ENCODE measurements around the gene SLC25A52. TPM values are rescaled to one million over a fixed set of nuclear protein-coding genes. Genes with fewer than 3 reads are reported as not detected.

The SLC25A52 gene
- total RNA-seq, 1 donor from 2014 or later, result not detected

DNA sequence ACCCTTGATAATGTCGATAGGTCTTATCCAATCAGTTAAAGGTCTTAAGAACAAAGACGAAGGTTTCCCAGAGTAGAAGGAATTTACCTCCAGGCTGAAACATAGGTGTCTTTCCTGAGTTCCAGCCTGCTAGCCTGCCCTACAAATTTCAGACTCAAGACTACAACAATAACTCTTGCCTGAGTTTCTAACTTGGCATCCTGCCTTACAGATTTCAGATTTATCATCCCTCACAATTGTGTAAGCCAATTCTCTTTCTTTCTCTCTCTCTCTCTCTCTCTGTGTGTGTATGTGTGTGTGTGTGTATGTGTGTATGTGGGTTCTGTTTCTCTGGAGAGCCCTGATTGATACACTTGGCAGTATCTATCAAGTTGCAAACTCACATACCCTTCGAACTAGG lies 39.1 kb downstream of the SLC25A52 start:
- H3K27ac Mint-ChIP-seq (ENCODE audit: unreplicated experiment), result no peak overlapping the region
- H4K20me1 ChIP-seq (ENCODE audit: insufficient read depth, low read length), result no peaks in the 10 kb centered on the region
- H3K4me3 Mint-ChIP-seq (ENCODE audit: unreplicated experiment), result no peak overlapping the region
- no peak overlapping the region for H3K9ac ChIP-seq (ENCODE audit: low read length)
- H3K27ac ChIP-seq (ENCODE audit: low read depth, low read length), result no peak overlapping the region
- H3K36me3 Mint-ChIP-seq (ENCODE audit: low read depth, unreplicated experiment), result no peaks in the 10 kb centered on the region
- TF ChIP-seq, protein P1, sequence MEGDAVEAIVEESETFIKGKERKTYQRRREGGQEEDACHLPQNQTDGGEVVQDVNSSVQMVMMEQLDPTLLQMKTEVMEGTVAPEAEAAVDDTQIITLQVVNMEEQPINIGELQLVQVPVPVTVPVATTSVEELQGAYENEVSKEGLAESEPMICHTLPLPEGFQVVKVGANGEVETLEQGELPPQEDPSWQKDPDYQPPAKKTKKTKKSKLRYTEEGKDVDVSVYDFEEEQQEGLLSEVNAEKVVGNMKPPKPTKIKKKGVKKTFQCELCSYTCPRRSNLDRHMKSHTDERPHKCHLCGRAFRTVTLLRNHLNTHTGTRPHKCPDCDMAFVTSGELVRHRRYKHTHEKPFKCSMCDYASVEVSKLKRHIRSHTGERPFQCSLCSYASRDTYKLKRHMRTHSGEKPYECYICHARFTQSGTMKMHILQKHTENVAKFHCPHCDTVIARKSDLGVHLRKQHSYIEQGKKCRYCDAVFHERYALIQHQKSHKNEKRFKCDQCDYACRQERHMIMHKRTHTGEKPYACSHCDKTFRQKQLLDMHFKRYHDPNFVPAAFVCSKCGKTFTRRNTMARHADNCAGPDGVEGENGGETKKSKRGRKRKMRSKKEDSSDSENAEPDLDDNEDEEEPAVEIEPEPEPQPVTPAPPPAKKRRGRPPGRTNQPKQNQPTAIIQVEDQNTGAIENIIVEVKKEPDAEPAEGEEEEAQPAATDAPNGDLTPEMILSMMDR (IDR thresholded peaks at IDR 0.05; ENCODE audit: insufficient read depth, low read depth, low read length), result no peak
- no peak for TF ChIP-seq EZH2 (IDR thresholded peaks at IDR 0.05; ENCODE audit: insufficient read depth, low read length)
- no peak overlapping the region for H3K4me3 ChIP-seq (ENCODE audit: insufficient read depth, low read depth, low read length)
- no peaks in the 10 kb centered on the region for H3K4me1 ChIP-seq (ENCODE audit: insufficient read depth, low read length)
- peaks cover 2% of the 10 kb centered on the region for H3K27me3 ChIP-seq (ENCODE audit: insufficient read depth, low read length)
- no peak overlapping the region for H2AFZ ChIP-seq (ENCODE audit: low read depth, low read length)
- H3K9me3 ChIP-seq (ENCODE audit: insufficient read depth, low read depth, low read length), result no peaks in the 10 kb centered on the region
- no peaks in the 10 kb centered on the region for H3K79me2 ChIP-seq (ENCODE audit: insufficient read depth, low read length)
- H3K4me2 ChIP-seq (ENCODE audit: low read length), result no peak overlapping the region
- no peak for DNase-seq (ENCODE audit: low read depth)
- no peaks in the 10 kb centered on the region for H3K9me3 Mint-ChIP-seq (ENCODE audit: unreplicated experiment)
- H3K4me1 Mint-ChIP-seq (ENCODE audit: low read depth, unreplicated experiment), result peaks cover 3% of the 10 kb centered on the region
- FAIRE-seq, result no peak
- peaks cover 12% of the 10 kb centered on the region for H3K27me3 Mint-ChIP-seq (ENCODE audit: low read depth, unreplicated experiment)
- H3K36me3 ChIP-seq (ENCODE audit: insufficient read depth, low read length), result no peaks in the 10 kb centered on the region

DNA sequence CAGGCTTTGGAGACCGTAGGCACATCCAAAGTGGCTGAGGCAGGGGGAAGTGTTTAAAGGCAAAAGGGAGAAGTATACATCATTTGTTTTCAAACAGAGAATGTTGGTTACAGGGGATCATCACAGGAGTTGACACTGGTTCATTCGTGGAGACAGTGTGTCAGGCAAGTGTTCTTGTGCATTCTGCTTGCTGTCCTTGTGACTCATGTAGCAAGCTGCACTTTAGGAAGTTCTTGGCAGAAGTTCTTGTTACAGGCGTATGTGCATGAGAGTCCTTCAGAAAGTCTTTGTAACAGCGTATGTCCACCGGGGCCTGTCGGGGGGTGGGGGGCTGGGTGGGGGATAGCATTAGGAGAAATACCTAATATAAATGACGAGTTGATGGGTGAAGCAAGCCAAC lies 39.8 kb downstream of the SLC25A52 start:
- no peak overlapping the region for H3K27ac Mint-ChIP-seq (ENCODE audit: unreplicated experiment)
- TF ChIP-seq, protein P1 (IDR thresholded peaks at IDR 0.05; ENCODE audit: insufficient read depth, low read depth, low read length), result no peak
- TF ChIP-seq EZH2 (IDR thresholded peaks at IDR 0.05; ENCODE audit: insufficient read depth, low read length), result no peak
- FAIRE-seq, result no peak

DNA sequence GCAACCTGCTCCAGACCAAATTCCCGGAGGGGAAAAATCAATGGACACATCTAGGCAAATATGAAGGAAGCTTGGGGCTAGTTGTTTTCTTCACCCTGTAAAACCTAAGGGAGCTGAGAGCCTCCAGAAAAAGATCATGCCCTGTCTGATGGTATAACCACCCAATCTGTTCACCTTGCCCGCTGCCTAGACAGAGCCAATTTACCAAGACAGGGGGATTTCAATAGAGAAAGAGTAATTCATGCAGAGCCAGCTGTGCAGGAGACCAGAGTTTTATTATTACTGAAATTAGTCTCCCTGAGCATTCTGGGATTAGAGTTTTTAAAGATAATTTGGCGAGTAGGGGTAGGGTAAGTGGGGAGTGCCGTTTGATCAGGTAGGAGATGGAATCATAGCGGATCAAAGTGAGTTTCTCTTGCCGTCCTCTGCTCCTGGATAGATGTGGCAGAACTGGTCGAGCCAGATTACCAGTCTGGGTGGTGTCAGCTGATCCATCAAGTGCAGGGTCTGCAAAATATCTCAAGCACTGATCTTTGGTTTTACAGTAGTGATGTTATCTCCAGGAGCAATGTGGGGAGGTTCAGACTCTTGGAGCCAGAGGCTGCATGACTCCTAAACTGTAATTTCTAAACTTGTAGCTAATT lies 41.2 kb downstream of the SLC25A52 start:
- Mint-ChIP-seq H3K4me3 (ENCODE audit: unreplicated experiment) (no peak overlapping the region), H3K4me1 (ENCODE audit: low read depth, unreplicated experiment) (peaks cover 3% of the 10 kb centered on the region), H3K9me3 (ENCODE audit: unreplicated experiment) (no peaks in the 10 kb centered on the region), H3K27me3 (ENCODE audit: low read depth, unreplicated experiment) (peaks cover 2% of the 10 kb centered on the region), H3K27ac (ENCODE audit: unreplicated experiment) (no peak overlapping the region), H3K36me3 (ENCODE audit: low read depth, unreplicated experiment) (no peaks in the 10 kb centered on the region)
- H3K27ac ChIP-seq (ENCODE audit: low read depth, low read length), result no peak overlapping the region
- FAIRE-seq (no peak), DNase-seq (ENCODE audit: low read depth) (no peak)
- no peak overlapping the region for H3K9ac ChIP-seq (ENCODE audit: low read length)
- H3K79me2 ChIP-seq (ENCODE audit: insufficient read depth, low read length), result no peaks in the 10 kb centered on the region
- H3K27me3 ChIP-seq (ENCODE audit: insufficient read depth, low read length), result no peaks in the 10 kb centered on the region
- H3K36me3 ChIP-seq (ENCODE audit: insufficient read depth, low read length), result no peaks in the 10 kb centered on the region
- no peak overlapping the region for H3K4me3 ChIP-seq (ENCODE audit: insufficient read depth, low read depth, low read length)
- no peaks in the 10 kb centered on the region for H4K20me1 ChIP-seq (ENCODE audit: insufficient read depth, low read length)
- TF ChIP-seq, protein P1 (IDR thresholded peaks at IDR 0.05; ENCODE audit: insufficient read depth, low read depth, low read length), result no peak
- no peaks in the 10 kb centered on the region for H3K9me3 ChIP-seq (ENCODE audit: insufficient read depth, low read depth, low read length)
- no peaks in the 10 kb centered on the region for H3K4me1 ChIP-seq (ENCODE audit: insufficient read depth, low read length)
- H3K4me2 ChIP-seq (ENCODE audit: low read length), result no peak overlapping the region
- H2AFZ ChIP-seq (ENCODE audit: low read depth, low read length), result no peak overlapping the region

More for the DNA sequence above, 39.8 kb downstream of the SLC25A52 start:
- no peak overlapping the region for H2AFZ ChIP-seq (ENCODE audit: low read depth, low read length)
- Mint-ChIP-seq H3K27me3 (ENCODE audit: low read depth, unreplicated experiment) (peaks cover 9% of the 10 kb centered on the region), H3K4me3 (ENCODE audit: unreplicated experiment) (no peak overlapping the region), H3K36me3 (ENCODE audit: low read depth, unreplicated experiment) (no peaks in the 10 kb centered on the region), H3K4me1 (ENCODE audit: low read depth, unreplicated experiment) (peaks cover 3% of the 10 kb centered on the region), H3K9me3 (ENCODE audit: unreplicated experiment) (no peaks in the 10 kb centered on the region)
- H3K27ac ChIP-seq (ENCODE audit: low read depth, low read length), result no peak overlapping the region
- no peaks in the 10 kb centered on the region for H4K20me1 ChIP-seq (ENCODE audit: insufficient read depth, low read length)
- no peaks in the 10 kb centered on the region for H3K9me3 ChIP-seq (ENCODE audit: insufficient read depth, low read depth, low read length)
- H3K27me3 ChIP-seq (ENCODE audit: insufficient read depth, low read length), result peaks cover 2% of the 10 kb centered on the region
- DNase-seq (ENCODE audit: low read depth), result peak; percentile 25
- no peaks in the 10 kb centered on the region for H3K4me1 ChIP-seq (ENCODE audit: insufficient read depth, low read length)
- no peak overlapping the region for H3K4me2 ChIP-seq (ENCODE audit: low read length)
- H3K4me3 ChIP-seq (ENCODE audit: insufficient read depth, low read depth, low read length), result no peak overlapping the region
- H3K36me3 ChIP-seq (ENCODE audit: insufficient read depth, low read length), result no peaks in the 10 kb centered on the region
- H3K79me2 ChIP-seq (ENCODE audit: insufficient read depth, low read length), result no peaks in the 10 kb centered on the region
- H3K9ac ChIP-seq (ENCODE audit: low read length), result no peak overlapping the region
